Tibial nerve (tissue), 4 donors: ENCODE data around the gene MYORG.

Experiments
- EP300 ChIP-seq, 2 donors: sonication (generic); formaldehyde crosslinking; IDR thresholded peaks; one replicate each; pipeline ENCODE4 v1.6.1; 2017; ENCODE audit warnings: antibody characterized with exemption in 2 of 2, mild to moderate bottlenecking in 1 of 2
- POLR2A ChIP-seq, 2 donors: fragments of 450-650 bp; IDR thresholded peaks; one replicate each; pipeline ENCODE4 v1.6.1; 2017; ENCODE audit warnings: antibody characterized with exemption in 2 of 2, mild to moderate bottlenecking in 2 of 2, moderate library complexity in 2 of 2
- TF ChIP-seq, protein P1 (sequence below), 5 experiments: fragments of 200-600 bp in 3 of 5; fragments of 450-650 bp in 2 of 5; sonication (generic) in 3 of 5; IDR thresholded peaks; one replicate each; pipeline ENCODE4 v1.5.1; 2016 to 2019; ENCODE audit warnings: antibody characterized with exemption in 5 of 5, mild to moderate bottlenecking in 3 of 5, moderate library complexity in 2 of 5

DNA sequence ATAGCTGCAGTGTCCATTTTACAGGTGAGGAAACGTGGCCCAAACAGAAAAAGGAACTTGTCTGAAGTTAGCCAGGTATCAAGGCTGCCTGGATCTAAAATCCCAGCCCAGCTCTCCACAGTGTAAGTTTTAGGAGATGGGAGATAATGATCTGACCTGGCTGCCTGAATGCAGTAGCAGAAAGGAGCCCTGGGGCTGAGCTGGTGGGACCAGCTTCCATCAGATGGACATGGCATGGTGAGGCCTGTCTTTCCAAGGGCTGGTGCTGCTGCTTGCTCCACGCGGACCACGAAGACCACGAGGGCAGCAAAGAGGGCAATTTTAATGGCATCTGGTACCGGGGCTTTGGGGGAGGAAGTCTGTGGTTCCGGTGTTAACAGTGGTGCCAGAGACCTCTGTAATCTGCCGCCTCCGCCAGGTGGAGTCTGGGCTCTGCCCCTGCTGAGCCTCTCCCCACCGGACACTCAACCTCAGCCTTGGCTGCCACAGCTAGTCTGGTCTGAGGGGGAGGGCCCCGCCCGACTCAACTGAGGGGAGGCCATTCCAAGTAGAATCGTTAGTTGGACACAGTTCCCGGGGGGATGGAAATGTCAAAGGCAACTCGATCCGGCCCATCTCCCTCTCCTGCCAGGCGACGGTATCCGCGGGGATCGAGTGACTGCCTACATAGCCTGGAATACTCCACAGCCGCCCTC, 650 bp downstream of the MYORG start:
- TF ChIP-seq POLR2A (IDR thresholded peaks at IDR 0.05) (no peak), EP300 (IDR thresholded peaks at IDR 0.05) (no peak)
- TF ChIP-seq, protein P1, sequence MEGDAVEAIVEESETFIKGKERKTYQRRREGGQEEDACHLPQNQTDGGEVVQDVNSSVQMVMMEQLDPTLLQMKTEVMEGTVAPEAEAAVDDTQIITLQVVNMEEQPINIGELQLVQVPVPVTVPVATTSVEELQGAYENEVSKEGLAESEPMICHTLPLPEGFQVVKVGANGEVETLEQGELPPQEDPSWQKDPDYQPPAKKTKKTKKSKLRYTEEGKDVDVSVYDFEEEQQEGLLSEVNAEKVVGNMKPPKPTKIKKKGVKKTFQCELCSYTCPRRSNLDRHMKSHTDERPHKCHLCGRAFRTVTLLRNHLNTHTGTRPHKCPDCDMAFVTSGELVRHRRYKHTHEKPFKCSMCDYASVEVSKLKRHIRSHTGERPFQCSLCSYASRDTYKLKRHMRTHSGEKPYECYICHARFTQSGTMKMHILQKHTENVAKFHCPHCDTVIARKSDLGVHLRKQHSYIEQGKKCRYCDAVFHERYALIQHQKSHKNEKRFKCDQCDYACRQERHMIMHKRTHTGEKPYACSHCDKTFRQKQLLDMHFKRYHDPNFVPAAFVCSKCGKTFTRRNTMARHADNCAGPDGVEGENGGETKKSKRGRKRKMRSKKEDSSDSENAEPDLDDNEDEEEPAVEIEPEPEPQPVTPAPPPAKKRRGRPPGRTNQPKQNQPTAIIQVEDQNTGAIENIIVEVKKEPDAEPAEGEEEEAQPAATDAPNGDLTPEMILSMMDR (IDR thresholded peaks at IDR 0.05) = no peak
